OCI-LY3 (cell line): Measurements from ENCODE around the gene MPZL1.

Experiments
- H2AFZ ChIP-seq: fragments of 200-600, 300-600 bp; shearing (Covaris generic); 2 replicates; pipeline ENCODE4 v1.6.0; 2014; ENCODE audit warnings: antibody characterized with exemption, low read depth, low read length
- H3K27ac ChIP-seq: fragments of 200-600, 300-600 bp; sonication (generic); 2 replicates; pipeline ENCODE4 v1.5.1; 2014; ENCODE audit warnings: mild to moderate bottlenecking, low read length, moderate library complexity, mixed read lengths
- H3K27me3 ChIP-seq: fragments of 200-600, 300-600 bp; sonication (generic); 2 replicates; pipeline ENCODE4 v1.6.1; 2014; ENCODE audit warnings: low read depth, low read length, mixed read lengths
- H3K36me3 ChIP-seq: fragments of 200-600, 300-600 bp; sonication (generic); replicated peaks from 2 replicates; pipeline ENCODE3; 2014; ENCODE audit warnings: low read depth, low read length, mixed read lengths
- H3K4me1 ChIP-seq: fragments of 300-600, 200-600 bp; sonication (generic); 2 replicates; pipeline ENCODE4 v1.6.1; 2014; ENCODE audit warnings: low read length, mixed read lengths
- H3K4me2 ChIP-seq: fragments of 200-600, 300-600 bp; sonication (generic); 2 replicates; pipeline ENCODE4 v1.6.1; 2014; ENCODE audit warnings: low read length, mixed read lengths
- H3K4me3 ChIP-seq: fragments of 300-600, 200-600 bp; sonication (generic); 2 replicates; pipeline ENCODE4 v1.5.1; 2014; ENCODE audit warnings: antibody characterized with exemption, mild to moderate bottlenecking, low read length, moderate library complexity
- H3K79me2 ChIP-seq: fragments of 300-600, 200-600 bp; shearing (Covaris generic); 2 replicates; pipeline ENCODE4 v1.6.1; 2014; ENCODE audit warnings: mild to moderate bottlenecking, low read length, mixed read lengths
- H3K9ac ChIP-seq: fragments of 300-600, 200-600 bp; shearing (Covaris generic); 2 replicates; pipeline ENCODE4 v1.6.0; 2014; ENCODE audit warnings: mild to moderate bottlenecking, low read length, moderate library complexity
- H3K9me3 ChIP-seq: fragments of 200-600, 300-600 bp; shearing (Covaris generic); 2 replicates; pipeline ENCODE4 v1.6.1; 2014; ENCODE audit warnings: low read length, mixed read lengths; ENCODE audit not compliant: insufficient read depth
- H4K20me1 ChIP-seq: fragments of 200-600, 300-600 bp; sonication (generic); 2 replicates; pipeline ENCODE4 v1.6.1; 2016; ENCODE audit warnings: low read length, mixed read lengths; ENCODE audit not compliant: insufficient read depth
- CTCF ChIP-seq: fragments of 200-600, 300-600 bp; sonication (generic); IDR thresholded peaks from 2 replicates; pipeline ENCODE4 v1.5.1; 2014; ENCODE audit warnings: antibody characterized with exemption, low read length, low read depth
- EZH2phosphoT487 ChIP-seq: fragments of 200-600 bp; shearing (Covaris generic); IDR thresholded peaks from 2 replicates; pipeline ENCODE4 v1.6.1; 2018; ENCODE audit warnings: antibody characterized with exemption, mixed run types, low read depth

The MPZL1 gene

GRCh38 chr1:167728818-167729410, 7.1 kb downstream of the MPZL1 start:
- peaks cover 24% of the 10 kb centered on the region for H3K36me3 ChIP-seq
- H3K9ac ChIP-seq = no peak overlapping the region
- no peak overlapping the region for H3K27ac ChIP-seq
- peaks cover 20% of the 10 kb centered on the region for H3K4me1 ChIP-seq
- no peaks in the 10 kb centered on the region for H3K9me3 ChIP-seq
- H3K79me2 ChIP-seq = peaks cover 91% of the 10 kb centered on the region
- H3K4me2 ChIP-seq = no peak overlapping the region
- H3K4me3 ChIP-seq = no peak overlapping the region
- no peaks in the 10 kb centered on the region for H3K27me3 ChIP-seq
- no peak for TF ChIP-seq EZH2phosphoT487
- TF ChIP-seq CTCF = no peak
- no peak overlapping the region for H2AFZ ChIP-seq
- H4K20me1 ChIP-seq = peaks cover 48% of the 10 kb centered on the region

- Histone ChIP-seq H4K20me1 (peaks cover 37% of the 10 kb centered on the region), H3K27me3 (no peaks in the 10 kb centered on the region), H3K36me3 (peaks cover 9% of the 10 kb centered on the region), H3K4me1 (peaks cover 4% of the 10 kb centered on the region; the same call in 1 of the 2 replicates), H3K27ac (no peak overlapping the region), H2AFZ (no peak overlapping the region), H3K9me3 (no peaks in the 10 kb centered on the region), H3K9ac (no peak overlapping the region), H3K4me3 (no peak overlapping the region), H3K79me2 (peaks cover 86% of the 10 kb centered on the region), H3K4me2 (no peak overlapping the region)
- TF ChIP-seq CTCF = no peak
- no peak for TF ChIP-seq EZH2phosphoT487
Measured at GRCh38 chr1:167734227-167734626, 12.4 kb downstream of the MPZL1 start.

GRCh38 chr1:167734841-167735240, 13.1 kb downstream of the MPZL1 start:
- H3K9me3 ChIP-seq = no peaks in the 10 kb centered on the region
- H3K4me1 ChIP-seq = no peaks in the 10 kb centered on the region
- peaks cover 9% of the 10 kb centered on the region for H3K36me3 ChIP-seq
- no peak overlapping the region for H3K27ac ChIP-seq
- no peak overlapping the region for H3K4me2 ChIP-seq
- H3K27me3 ChIP-seq = no peaks in the 10 kb centered on the region
- peaks cover 40% of the 10 kb centered on the region for H4K20me1 ChIP-seq
- H2AFZ ChIP-seq = no peak overlapping the region
- peaks cover 85% of the 10 kb centered on the region for H3K79me2 ChIP-seq
- H3K4me3 ChIP-seq = no peak overlapping the region
- no peak overlapping the region for H3K9ac ChIP-seq
- TF ChIP-seq CTCF (no peak), EZH2phosphoT487 (no peak)

- Histone ChIP-seq H4K20me1 (peaks cover 45% of the 10 kb centered on the region; the same call in 1 of the 2 replicates), H3K4me2 (no peak overlapping the region), H3K4me3 (no peak overlapping the region), H3K9me3 (no peaks in the 10 kb centered on the region), H3K9ac (no peak overlapping the region), H3K27me3 (no peaks in the 10 kb centered on the region), H3K27ac (no peak overlapping the region), H3K79me2 (peaks cover 82% of the 10 kb centered on the region), H2AFZ (no peak overlapping the region), H3K36me3 (peaks cover 3% of the 10 kb centered on the region), H3K4me1 (no peaks in the 10 kb centered on the region)
- TF ChIP-seq CTCF (no peak), EZH2phosphoT487 (no peak)
Measured at GRCh38 chr1:167737169-167737568, 15.4 kb downstream of the MPZL1 start.
